Body of pancreas (tissue), 4 donors: ENCODE measurements around the gene ATXN1. TPM values are rescaled to one million over a fixed set of nuclear protein-coding genes. Genes with fewer than 3 reads are reported as not detected.

Experiments
- ATAC-seq: fragments of 150-250 bp; one replicate; pipeline ENCODE4 v1.9.1; 2016
- DNase-seq, 4 donors: peaks; one replicate each; pipeline ENCODE4 v3.0.0-alpha.2; 2019
- H3K27ac ChIP-seq, 4 donors: fragments of 200-600 bp; sonication (generic); 1 replicate in 3 of 4; 2 replicates in 1 of 4; pipeline versions ENCODE4 v1.5.1 to v1.6.1; 2016 to 2019; ENCODE audit warnings: mild to moderate bottlenecking in 1 of 4, mixed read lengths in 1 of 4, moderate library complexity in 1 of 4
- H3K27me3 ChIP-seq, 2 donors: fragments of 200-600 bp; sonication (generic); one replicate each; pipeline ENCODE4 v1.6.0; 2016; ENCODE audit warnings: mild to moderate bottlenecking in 1 of 2
- H3K36me3 ChIP-seq, 2 donors: fragments of 200-600 bp; sonication (generic); replicated peaks in 1 of 2; 2 replicates each; pipeline ENCODE4 v1.5.1; 2016; ENCODE audit warnings: low read depth in 2 of 2; ENCODE audit not compliant: insufficient read depth in 1 of 2
- H3K4me1 ChIP-seq: fragments of 200-600 bp; sonication (generic); one replicate; pipeline ENCODE4 v1.6.0; 2016
- H3K4me3 ChIP-seq, 2 donors: fragments of 200-600 bp; sonication (generic); 1 replicate in 1 of 2; 2 replicates in 1 of 2; pipeline ENCODE4 v1.5.1; 2016 to 2019
- H3K9me3 ChIP-seq, 3 donors: fragments of 200-600 bp; sonication (generic); 1 replicate in 2 of 3; 2 replicates in 1 of 3; pipeline ENCODE4 v1.5.1; 2016
- POLR2A ChIP-seq, 3 donors: fragments of 450-650 bp; IDR thresholded peaks; one replicate each; pipeline ENCODE4 v1.6.1; 2016; ENCODE audit warnings: antibody characterized with exemption in 3 of 3, mild to moderate bottlenecking in 2 of 3
- WGBS, 2 donors: methylation state at CpG; one replicate each; pipeline ENCODE4 v1.1.5; 2017; 5-methylcytosine and 5-hydroxymethylcytosine counted together
- intact Hi-C: fragments of 100-400 bp; cut with DNase I; formaldehyde crosslinking; loops from one replicate; pipeline ENCODE4 v1.15.1; 2023
- total RNA-seq, 2 donors: library from RNA; depleted of rRNA; stranded (reverse); fragments of >200 nt; gene quantifications; one replicate each; pipeline ENCODE4 v1.1.0, GENCODE V29; 2016
- TF ChIP-seq, protein P1 (sequence below), 7 experiments: fragments of 450-650 bp in 4 of 7; fragments of 200-600 bp in 3 of 7; sonication (generic) in 3 of 7; IDR thresholded peaks; one replicate each; pipeline ENCODE4 v1.5.1; 2016 to 2019; ENCODE audit warnings: antibody characterized with exemption in 7 of 7

The ATXN1 gene
- total RNA-seq, 2 donors from 2014 or later = 24.6 to 24.7 TPM

DNA sequence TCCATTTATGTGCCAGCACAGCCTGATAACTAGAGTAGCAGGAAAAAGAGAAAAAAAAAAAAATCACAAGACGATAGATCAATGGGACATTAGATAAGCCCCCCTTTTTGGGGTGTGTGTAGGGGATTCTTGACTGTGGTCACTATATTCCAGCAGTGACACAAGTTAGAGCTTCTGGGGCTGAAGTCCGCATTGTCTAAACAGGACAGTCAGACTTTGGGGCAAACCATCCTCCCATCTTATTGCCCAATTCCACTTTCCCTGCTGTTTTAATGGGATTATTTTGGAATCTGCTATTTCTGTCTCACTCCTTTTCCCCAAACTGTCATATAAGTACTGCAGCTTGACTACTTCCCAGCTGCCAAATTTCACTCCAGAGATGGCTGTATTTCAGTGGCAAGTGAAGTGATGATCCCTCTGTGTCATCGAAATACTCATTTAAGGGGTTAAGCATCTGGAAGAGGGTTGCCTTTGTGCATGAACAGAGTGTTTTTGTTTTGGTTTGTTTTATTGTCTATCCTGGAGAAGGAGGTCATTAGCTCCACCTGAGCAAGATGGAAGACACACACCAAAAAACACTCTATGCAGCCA, 182.5 kb downstream of the ATXN1 start:
- no peak for TF ChIP-seq POLR2A (IDR thresholded peaks at IDR 0.05)
- TF ChIP-seq, protein P1, sequence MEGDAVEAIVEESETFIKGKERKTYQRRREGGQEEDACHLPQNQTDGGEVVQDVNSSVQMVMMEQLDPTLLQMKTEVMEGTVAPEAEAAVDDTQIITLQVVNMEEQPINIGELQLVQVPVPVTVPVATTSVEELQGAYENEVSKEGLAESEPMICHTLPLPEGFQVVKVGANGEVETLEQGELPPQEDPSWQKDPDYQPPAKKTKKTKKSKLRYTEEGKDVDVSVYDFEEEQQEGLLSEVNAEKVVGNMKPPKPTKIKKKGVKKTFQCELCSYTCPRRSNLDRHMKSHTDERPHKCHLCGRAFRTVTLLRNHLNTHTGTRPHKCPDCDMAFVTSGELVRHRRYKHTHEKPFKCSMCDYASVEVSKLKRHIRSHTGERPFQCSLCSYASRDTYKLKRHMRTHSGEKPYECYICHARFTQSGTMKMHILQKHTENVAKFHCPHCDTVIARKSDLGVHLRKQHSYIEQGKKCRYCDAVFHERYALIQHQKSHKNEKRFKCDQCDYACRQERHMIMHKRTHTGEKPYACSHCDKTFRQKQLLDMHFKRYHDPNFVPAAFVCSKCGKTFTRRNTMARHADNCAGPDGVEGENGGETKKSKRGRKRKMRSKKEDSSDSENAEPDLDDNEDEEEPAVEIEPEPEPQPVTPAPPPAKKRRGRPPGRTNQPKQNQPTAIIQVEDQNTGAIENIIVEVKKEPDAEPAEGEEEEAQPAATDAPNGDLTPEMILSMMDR (IDR thresholded peaks at IDR 0.05) = no peak
- ATAC-seq = no peak
- H3K27me3 ChIP-seq = no peaks in the 10 kb centered on the region

GRCh38 chr6:16576451-16577368, 184.6 kb downstream of the ATXN1 start:
- ATAC-seq (peak; percentile 59), DNase-seq (no peak)
- no peak overlapping the region for H3K27ac ChIP-seq

More for the DNA sequence above, 182.5 kb downstream of the ATXN1 start:
- DNase-seq = no peak
- Histone ChIP-seq H3K27ac (no peak overlapping the region), H3K4me1 (peaks cover 4% of the 10 kb centered on the region), H3K9me3 (no peaks in the 10 kb centered on the region), H3K4me3 (no peak overlapping the region), H3K36me3 (no peaks in the 10 kb centered on the region)
- intact Hi-C loops = no loop called here
- WGBS, 2 donors = 92% methylated on average over 3 of the region's 3 CpGs

GRCh38 chr6:16575655-16576054, 185.6 kb downstream of the ATXN1 start:
- H3K36me3 ChIP-seq = no peaks in the 10 kb centered on the region
- no peaks in the 10 kb centered on the region for H3K9me3 ChIP-seq
- TF ChIP-seq POLR2A (IDR thresholded peaks at IDR 0.05) = no peak
- TF ChIP-seq, protein P1 (IDR thresholded peaks at IDR 0.05) = no peak
- no peak for ATAC-seq
- intact Hi-C loops = no loop called here
- peaks cover 4% of the 10 kb centered on the region for H3K4me1 ChIP-seq
- H3K27me3 ChIP-seq = no peaks in the 10 kb centered on the region
- WGBS, 2 donors = 95 to 100% methylated on average over 2 of the region's 2 CpGs
- DNase-seq = no peak
- H3K4me3 ChIP-seq = no peak overlapping the region
- no peak overlapping the region for H3K27ac ChIP-seq

More at GRCh38 chr6:16576451-16577368, 184.6 kb downstream of the ATXN1 start:
- Histone ChIP-seq H3K9me3 (no peaks in the 10 kb centered on the region), H3K4me1 (peaks cover 4% of the 10 kb centered on the region), H3K27me3 (no peaks in the 10 kb centered on the region), H3K36me3 (no peaks in the 10 kb centered on the region), H3K4me3 (no peak overlapping the region)
- intact Hi-C loops = no loop called here
- no peak for TF ChIP-seq POLR2A (IDR thresholded peaks at IDR 0.05)
- TF ChIP-seq, protein P1 (IDR thresholded peaks at IDR 0.05) = no peak
- 79 to 88% methylated on average over 9 of the region's 9 CpGs for WGBS, 2 donors

DNA sequence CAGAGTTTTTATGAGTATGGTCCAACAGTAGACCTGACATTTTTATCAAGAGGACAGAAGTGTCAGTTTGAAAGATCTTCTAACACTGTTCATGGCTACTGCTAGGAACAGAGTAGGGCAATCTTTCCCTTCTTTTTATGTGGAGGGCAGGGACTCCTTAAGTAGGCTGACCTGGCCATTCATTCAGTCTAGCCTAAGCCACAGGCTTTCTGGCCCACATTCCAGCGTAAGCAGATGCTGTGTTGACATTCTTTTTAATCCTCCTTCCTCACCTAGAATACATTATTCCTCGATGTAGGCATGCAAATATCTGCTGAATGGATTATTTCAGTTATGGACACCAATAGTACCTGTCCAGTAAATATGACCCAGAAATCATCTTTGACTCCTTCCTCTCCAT, 188.3 kb downstream of the ATXN1 start:
- WGBS, 2 donors = 85 to 93% methylated on average over 2 of the region's 2 CpGs
- no peak for ATAC-seq
- intact Hi-C loops = no loop called here

More for the DNA sequence above, 188.3 kb downstream of the ATXN1 start:
- DNase-seq = no peak
- Histone ChIP-seq H3K27ac (no peak overlapping the region), H3K36me3 (no peaks in the 10 kb centered on the region), H3K9me3 (no peaks in the 10 kb centered on the region), H3K27me3 (no peaks in the 10 kb centered on the region), H3K4me1 (peaks cover 17% of the 10 kb centered on the region), H3K4me3 (no peak overlapping the region)
- TF ChIP-seq, protein P1 (IDR thresholded peaks at IDR 0.05) = no peak
- TF ChIP-seq POLR2A (IDR thresholded peaks at IDR 0.05) = no peak
